Measurements from ENCODE around the gene TRIO.

The TRIO gene

GRCh38 chr5:14487897-14488570, 344.9 kb downstream of the TRIO start:
- DNase-seq (ENCODE audit: low read depth) = no peak

- DNase-seq (ENCODE audit: low read depth) = no peak
Measured at GRCh38 chr5:14488709-14489108, 345.6 kb downstream of the TRIO start.

GRCh38 chr5:14489643-14490042, 346.5 kb downstream of the TRIO start:
- no peak for DNase-seq (ENCODE audit: low read depth)

- DNase-seq (ENCODE audit: low read depth) = no peak
Measured at GRCh38 chr5:14490309-14490711, 347.2 kb downstream of the TRIO start.

- peak; percentile 46 for DNase-seq (ENCODE audit: low read depth)
Measured at GRCh38 chr5:14491015-14491915, 348.1 kb downstream of the TRIO start.

- no peak for DNase-seq (ENCODE audit: low read depth)
Measured at GRCh38 chr5:14492331-14492964, 349.3 kb downstream of the TRIO start.

GRCh38 chr5:14495301-14495700, 352.2 kb downstream of the TRIO start:
- DNase-seq (ENCODE audit: low read depth) = no peak

GRCh38 chr5:14497311-14497710, 354.2 kb downstream of the TRIO start:
- DNase-seq (ENCODE audit: low read depth) = no peak

GRCh38 chr5:14501353-14502293, 358.5 kb downstream of the TRIO start:
- DNase-seq (ENCODE audit: low read depth) = peak; percentile 19

- DNase-seq (ENCODE audit: low read depth) = no peak
Measured at GRCh38 chr5:14502294-14502690, 359.1 kb downstream of the TRIO start.

GRCh38 chr5:14503017-14503680, 360.0 kb downstream of the TRIO start:
- peak; percentile 15 for DNase-seq (ENCODE audit: low read depth)

GRCh38 chr5:14503681-14504331, 360.7 kb downstream of the TRIO start:
- no peak for DNase-seq (ENCODE audit: low read depth)

GRCh38 chr5:14504332-14504727, 361.2 kb downstream of the TRIO start:
- no peak for DNase-seq (ENCODE audit: low read depth)

- no peak for DNase-seq (ENCODE audit: low read depth)
Measured at GRCh38 chr5:14504816-14505215, 361.7 kb downstream of the TRIO start.

GRCh38 chr5:14505310-14506139, 362.4 kb downstream of the TRIO start:
- no peak for DNase-seq (ENCODE audit: low read depth)

GRCh38 chr5:14506140-14506538, 363.0 kb downstream of the TRIO start:
- no peak for DNase-seq (ENCODE audit: low read depth)

GRCh38 chr5:14506661-14507060, 363.5 kb downstream of the TRIO start:
- DNase-seq (ENCODE audit: low read depth) = no peak

- DNase-seq (ENCODE audit: low read depth) = no peak
Measured at GRCh38 chr5:14507156-14507941, 364.2 kb downstream of the TRIO start.

- no peak for DNase-seq (ENCODE audit: low read depth)
Measured at GRCh38 chr5:14508046-14508445, 364.9 kb downstream of the TRIO start.

Data from EH (cell line).